Measurements from ENCODE around the gene CD4.
"Not testable (repeated sequence)": the region's sequence is repeated elsewhere in the genome, so short reads cannot be mapped to it uniquely, and the experiment has no call there.

The CD4 gene

GRCh38 chr12:6869049-6870021 is 80.0 kb downstream of the CD4 start:
- Histone ChIP-seq H3K9me3 (ENCODE audit: control insufficient read depth, insufficient read depth, low read length) (no peaks in the 10 kb centered on the region), H3K36me3 (ENCODE audit: insufficient read depth, low read length) (peaks cover 9% of the 10 kb centered on the region), H3K4me1 (ENCODE audit: insufficient read depth, low read length) (peaks cover 11% of the 10 kb centered on the region), H3K9ac (ENCODE audit: low read depth, low read length) (peak overlapping the region; percentile 69; the same call in 1 of the 2 replicates)

DNA sequence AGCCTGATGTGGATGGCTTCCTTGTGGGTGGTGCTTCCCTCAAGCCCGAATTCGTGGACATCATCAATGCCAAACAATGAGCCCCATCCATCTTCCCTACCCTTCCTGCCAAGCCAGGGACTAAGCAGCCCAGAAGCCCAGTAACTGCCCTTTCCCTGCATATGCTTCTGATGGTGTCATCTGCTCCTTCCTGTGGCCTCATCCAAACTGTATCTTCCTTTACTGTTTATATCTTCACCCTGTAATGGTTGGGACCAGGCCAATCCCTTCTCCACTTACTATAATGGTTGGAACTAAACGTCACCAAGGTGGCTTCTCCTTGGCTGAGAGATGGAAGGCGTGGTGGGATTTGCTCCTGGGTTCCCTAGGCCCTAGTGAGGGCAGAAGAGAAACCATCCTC is 81.0 kb downstream of the CD4 start:
- H3K4me1 ChIP-seq (ENCODE audit: insufficient read depth, low read length): peaks cover 11% of the 10 kb centered on the region
- not testable (repeated sequence) for H3K36me3 ChIP-seq (ENCODE audit: insufficient read depth, low read length); H3K9ac ChIP-seq (ENCODE audit: low read depth, low read length); H3K9me3 ChIP-seq (ENCODE audit: control insufficient read depth, insufficient read depth, low read length)

Measured in ES-I3 (cell line).